ENCODE results near the gene TXNRD2.
"Not testable (repeated sequence)": the region's sequence is repeated elsewhere in the genome, so short reads cannot be mapped to it uniquely, and the experiment has no call there.

The TXNRD2 gene

GRCh38 chr22:19841641-19842392 lies 99.8 kb downstream of the TXNRD2 start:
- no peak for DNase-seq

- DNase-seq, result no peak
Measured at GRCh38 chr22:19840955-19841640, 100.5 kb downstream of the TXNRD2 start.

GRCh38 chr22:19840059-19840458 lies 101.6 kb downstream of the TXNRD2 start:
- no peak for DNase-seq

- DNase-seq, result no peak
Measured at GRCh38 chr22:19837915-19838314, 103.7 kb downstream of the TXNRD2 start.

DNA sequence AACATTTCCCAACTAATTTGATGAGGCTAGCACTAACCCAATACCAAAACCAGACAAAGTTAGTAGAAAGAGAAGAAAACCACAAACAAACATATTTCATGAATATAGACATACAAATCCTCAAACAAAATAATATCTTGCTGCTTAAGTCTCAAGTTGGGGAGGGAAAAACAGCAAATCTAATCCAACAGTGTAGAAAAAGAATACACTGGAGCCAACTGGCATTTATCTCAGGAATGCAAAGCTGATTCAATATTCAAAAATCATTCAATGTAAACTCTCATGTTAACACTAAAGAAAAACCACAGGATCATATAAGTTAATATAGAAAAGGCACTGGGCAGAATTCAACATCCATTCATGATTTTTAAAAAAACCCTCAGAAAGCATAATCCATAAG lies 105.1 kb downstream of the TXNRD2 start:
- no peak for DNase-seq

- no peak for DNase-seq
Measured at GRCh38 chr22:19834599-19834998, 107.0 kb downstream of the TXNRD2 start.

DNA sequence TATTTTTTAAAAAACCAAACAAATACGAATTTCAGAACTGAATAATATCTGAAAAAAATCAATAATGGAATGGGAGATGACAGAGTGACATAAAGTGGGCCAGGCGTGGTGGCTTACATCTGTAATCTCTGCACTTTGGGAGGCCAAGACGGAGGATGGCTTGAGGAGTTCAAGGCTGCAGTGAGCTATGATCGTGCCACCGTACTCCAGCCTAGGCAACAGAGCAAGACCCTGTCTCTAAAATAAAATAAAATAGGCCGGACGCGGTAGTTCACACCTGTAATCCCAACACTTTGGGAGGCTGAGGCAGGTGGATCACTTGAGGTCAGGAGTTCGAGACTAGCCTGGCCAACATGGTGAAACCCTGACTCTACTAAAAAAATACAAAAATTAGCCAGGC lies 108.3 kb downstream of the TXNRD2 start:
- DNase-seq, result not testable (repeated sequence)

DNA sequence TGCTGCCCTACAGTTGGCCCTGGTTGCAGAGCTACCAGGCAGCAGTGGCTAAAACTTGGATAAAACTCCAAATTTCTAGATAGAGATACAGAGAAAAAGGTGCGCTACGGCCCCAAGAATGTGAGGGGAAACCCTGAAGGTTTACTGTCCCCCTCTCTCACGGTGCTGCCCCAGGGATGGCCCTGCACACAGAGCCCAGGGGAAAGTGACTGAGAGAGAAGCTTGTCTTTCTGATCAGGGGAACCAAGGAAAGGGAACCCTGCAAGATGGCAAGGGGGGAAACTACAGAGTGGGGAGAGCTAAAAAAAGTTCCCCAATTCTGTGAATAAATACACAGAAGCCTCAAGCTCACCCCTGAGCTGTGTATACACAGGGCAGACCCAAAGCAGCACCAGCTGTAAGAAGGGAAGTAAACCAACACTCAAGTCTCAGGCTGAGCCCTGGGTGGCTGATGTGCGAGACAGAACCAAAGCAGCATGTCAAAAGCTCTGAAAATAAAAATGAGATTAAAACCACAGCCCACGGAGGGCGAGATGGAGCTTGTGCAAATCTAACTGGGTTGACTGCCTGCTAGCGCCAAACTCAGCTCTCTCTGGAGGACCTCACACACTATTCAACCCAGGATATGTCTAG lies 109.0 kb downstream of the TXNRD2 start:
- DNase-seq, result no peak

GRCh38 chr22:19831979-19832378 lies 109.6 kb downstream of the TXNRD2 start:
- not testable (repeated sequence) for DNase-seq

DNA sequence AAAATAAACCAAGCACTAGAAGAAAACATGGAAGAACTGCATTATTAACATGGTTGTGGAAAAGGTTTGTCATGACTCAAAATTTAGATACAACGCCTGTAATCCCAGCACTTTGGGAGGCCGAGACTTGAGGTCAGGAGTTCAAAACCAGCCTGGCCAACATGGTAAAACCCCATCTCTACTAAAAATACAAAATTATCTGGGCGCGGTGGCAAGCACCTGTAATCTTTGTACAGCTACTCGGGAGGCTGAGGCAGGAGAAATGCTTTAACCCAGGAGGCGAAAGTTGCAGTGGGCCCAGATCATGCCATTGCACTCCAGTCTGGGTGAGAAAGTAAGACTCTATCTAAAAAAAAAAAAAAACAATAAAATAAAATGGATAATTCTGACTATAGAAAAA lies 110.6 kb downstream of the TXNRD2 start:
- no peak for DNase-seq

DNA sequence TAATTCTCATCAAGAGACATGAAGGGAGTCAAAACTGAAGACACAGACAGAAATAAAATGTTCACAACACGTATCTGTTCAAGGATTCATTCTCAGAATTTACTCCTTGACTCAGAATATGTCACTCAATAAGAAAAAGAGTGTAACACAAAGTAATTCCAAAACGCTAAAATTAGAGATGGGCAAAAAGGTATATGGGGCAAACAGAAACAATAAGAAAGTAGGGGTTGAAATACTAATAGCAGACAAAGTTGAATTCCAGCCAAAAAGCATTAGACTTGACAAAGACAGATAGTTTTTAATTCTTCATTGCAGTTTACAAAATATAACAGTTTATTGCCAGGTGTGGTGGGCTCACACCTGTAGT lies 113.6 kb downstream of the TXNRD2 start:
- no peak for DNase-seq

DNA sequence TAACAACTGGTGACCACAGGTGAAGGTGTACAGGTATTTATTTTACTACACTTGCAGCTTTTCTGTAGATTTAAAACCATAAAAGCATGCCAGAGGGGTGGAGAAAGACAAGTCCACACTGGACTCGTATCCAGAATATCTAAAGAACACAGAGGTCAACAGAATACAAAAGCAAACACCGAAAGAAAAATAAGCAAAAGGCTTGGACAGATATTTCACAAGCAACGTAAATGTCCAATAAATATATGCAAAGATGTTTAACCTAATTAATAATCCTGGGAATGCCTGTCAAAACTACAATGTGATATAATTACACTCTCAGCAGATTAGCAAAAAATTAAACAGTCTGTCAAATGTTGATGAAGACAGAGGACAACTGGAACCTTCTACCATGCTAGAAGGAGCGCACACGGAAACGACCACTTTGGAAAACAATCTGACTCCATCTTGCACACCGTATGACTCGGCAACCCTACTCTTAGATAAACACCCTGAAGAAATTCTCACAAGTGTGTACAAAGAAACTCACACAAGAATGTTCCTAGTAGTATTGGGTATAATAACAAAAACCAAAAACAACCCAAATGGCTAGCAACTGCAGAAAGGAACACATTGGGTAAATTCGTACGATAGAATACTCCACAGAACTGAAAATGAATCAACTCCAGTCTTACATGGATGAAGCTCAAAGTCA lies 114.1 kb downstream of the TXNRD2 start:
- DNase-seq, result no peak

DNA sequence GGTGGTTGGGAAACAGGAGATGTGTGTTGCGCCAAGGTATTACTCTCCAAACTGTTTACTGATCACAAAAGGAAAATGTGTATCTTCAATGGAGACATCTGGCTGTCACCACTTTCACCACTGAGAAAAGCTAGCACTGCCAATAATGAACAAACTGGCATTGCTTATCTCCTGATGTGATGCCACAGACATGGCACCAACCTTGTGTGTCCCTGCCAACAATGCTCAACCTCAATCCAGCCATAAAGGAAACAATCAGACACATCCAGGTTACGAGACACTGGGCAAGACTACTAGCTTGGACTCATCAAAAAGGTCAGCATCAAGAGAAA lies 115.0 kb downstream of the TXNRD2 start:
- no peak for DNase-seq

DNA sequence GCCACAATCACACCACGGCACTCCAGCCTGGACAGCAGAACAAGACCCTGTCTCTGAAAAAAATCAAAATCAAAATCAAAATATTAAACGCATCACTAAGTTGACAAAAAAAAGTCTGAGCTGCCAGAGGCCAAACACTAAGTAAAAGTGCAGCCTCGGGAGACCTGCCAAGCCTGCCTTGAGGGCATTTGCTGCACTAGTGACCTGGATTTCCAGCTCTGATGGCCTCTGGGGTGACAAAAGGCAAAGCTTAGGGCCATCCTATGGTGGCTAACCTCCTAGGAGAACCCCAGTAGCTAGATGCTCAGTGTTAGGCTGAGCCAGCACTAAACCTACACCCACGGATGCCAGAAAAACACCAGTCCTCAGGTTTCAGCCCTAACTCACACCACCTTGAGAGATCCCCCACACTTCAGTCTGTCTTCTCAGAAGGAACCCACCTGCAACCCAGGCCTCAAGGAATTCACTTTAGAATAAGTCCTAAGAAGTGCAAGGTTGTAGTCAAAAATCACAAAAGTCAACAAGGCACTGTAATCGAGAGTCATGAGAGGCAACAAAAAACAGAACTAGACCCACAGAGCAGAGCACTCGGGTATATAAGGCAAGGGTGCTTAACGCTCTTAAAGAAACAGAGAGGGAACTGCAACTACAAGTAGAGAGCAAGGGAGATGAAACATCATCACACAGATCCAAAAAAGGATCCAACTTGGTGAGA lies 115.6 kb downstream of the TXNRD2 start:
- no peak for DNase-seq
